ENCODE results near the gene AHCYL2. TPM values are rescaled to one million over a fixed set of nuclear protein-coding genes. Genes with fewer than 3 reads are reported as not detected.

AHCYL2 gene
- total RNA-seq, 2 donors from 2014 or later, result 13.4 to 16.6 TPM

DNA sequence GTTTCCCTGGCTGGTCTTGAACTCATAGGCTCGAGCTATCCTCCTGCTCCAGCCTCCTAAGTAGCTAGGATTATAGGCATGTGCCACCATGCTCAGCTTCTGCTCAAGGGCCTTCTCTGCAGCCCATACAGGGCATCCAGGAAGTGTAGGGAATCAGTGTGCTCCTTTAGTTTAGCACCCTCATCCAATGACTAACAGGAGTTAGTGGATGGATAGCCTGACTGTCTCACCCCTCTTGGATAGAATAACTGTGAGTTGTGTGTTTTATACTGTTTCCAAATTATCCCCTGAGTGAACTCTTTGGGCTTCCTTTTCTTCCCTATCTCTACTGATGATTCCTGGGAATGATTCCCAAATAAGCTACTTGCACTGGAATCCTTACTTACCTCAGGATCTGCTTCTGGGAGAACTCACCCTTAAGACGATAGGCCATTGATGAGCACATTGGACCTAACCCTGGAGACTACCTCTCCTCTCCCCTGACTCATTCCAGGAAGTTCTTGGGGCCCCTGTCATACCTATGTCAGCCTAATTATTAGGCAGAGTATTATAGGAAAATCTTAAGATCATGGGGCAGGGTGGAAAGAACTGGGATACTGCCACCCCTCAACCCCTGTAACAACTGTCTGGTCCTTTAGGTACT is 227.9 kb downstream of the AHCYL2 start:
- H3K27ac Mint-ChIP-seq, result no peak overlapping the region
- H3K4me1 Mint-ChIP-seq, result no peaks in the 10 kb centered on the region
- no peaks in the 10 kb centered on the region for H3K27me3 Mint-ChIP-seq
- ATAC-seq, result no peak
- no peak overlapping the region for H3K4me3 Mint-ChIP-seq
- no peaks in the 10 kb centered on the region for H3K9me3 ChIP-seq (ENCODE audit: control insufficient read depth, low read length, poor library complexity, severe bottlenecking)
- no peaks in the 10 kb centered on the region for H3K36me3 Mint-ChIP-seq (ENCODE audit: low read depth)
- DNase-seq, result no peak

DNA sequence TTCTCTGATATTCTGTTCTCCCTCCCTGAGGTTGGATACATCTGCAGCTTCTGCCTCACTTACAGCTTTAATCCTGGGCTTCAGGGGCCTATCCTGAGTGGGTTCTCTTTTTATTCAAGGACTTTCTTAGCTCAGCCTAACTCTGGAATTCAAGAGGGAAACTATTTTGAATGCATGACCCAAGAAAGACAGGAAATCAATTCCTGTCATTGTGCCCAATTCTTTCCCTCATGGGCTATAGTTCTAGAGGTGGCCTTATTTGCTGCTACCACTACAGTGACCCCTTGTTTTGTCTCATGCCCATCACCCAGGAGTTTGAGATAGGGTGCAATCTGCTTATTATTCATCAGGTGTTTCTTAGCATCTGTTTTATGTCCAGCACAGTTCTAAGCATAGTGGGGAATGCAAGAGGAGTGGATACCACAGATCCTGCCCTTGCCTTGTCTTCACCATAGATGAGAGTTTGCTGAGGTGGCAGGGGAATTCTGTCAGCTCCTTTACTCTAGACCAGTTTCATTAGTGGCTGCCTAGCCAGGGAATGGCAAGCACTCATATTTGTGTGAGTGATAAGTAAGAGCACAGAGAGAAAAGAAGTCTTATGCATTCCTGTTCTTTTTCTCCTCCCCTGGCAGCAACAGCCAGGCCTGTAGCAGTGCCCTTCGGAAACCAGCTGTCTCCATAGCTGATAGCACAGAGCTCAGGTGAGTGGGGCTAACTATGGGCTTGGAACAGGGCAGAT is 228.8 kb downstream of the AHCYL2 start:
- H3K4me1 Mint-ChIP-seq, result no peaks in the 10 kb centered on the region
- H3K4me3 Mint-ChIP-seq, result no peak overlapping the region
- ATAC-seq, result no peak
- H3K36me3 Mint-ChIP-seq (ENCODE audit: low read depth), result no peaks in the 10 kb centered on the region
- H3K9me3 ChIP-seq (ENCODE audit: control insufficient read depth, low read length, poor library complexity, severe bottlenecking), result no peaks in the 10 kb centered on the region
- no peak overlapping the region for H3K27ac Mint-ChIP-seq
- DNase-seq, result no peak
- no peaks in the 10 kb centered on the region for H3K27me3 Mint-ChIP-seq

DNA sequence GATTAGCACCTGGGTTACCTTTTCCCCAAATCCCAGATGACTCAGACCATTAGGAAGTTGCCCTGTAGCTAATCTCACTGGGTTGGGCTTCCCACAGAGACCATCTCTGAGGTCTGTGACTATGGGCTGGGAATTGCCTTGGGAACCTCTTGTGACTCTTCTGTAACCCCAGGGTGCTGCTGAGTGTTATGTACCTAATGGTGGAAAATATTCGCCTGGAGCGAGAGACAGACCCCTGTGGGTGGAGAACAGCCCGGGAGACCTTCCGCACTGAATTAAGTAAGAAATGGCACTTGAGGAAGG is 229.4 kb downstream of the AHCYL2 start:
- ATAC-seq, result no peak
- Mint-ChIP-seq H3K4me1 (no peaks in the 10 kb centered on the region), H3K27ac (no peak overlapping the region), H3K4me3 (no peak overlapping the region), H3K27me3 (no peaks in the 10 kb centered on the region), H3K36me3 (ENCODE audit: low read depth) (no peaks in the 10 kb centered on the region)
- no peaks in the 10 kb centered on the region for H3K9me3 ChIP-seq (ENCODE audit: control insufficient read depth, low read length, poor library complexity, severe bottlenecking)
- DNase-seq, result no peak

DNA sequence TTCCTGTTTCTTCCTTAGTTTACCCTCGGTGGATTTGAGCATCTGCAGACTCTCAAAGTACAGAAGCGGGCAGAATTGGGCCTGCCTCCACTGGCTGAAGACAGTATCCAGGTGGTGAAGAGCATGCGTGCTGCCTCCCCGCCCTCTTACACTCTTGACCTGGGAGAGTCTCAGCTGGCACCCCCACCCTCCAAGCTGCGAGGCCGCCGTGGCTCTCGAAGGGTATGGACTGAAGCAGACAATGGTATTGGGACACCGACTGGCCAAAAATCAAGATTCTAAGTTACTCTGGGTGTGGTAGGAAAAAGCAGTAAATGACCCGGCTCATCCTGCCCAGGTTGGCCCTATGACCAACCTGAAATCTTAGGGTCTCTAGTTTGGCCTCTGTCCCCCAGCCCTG is 231.6 kb downstream of the AHCYL2 start:
- no peaks in the 10 kb centered on the region for H3K4me1 Mint-ChIP-seq
- H3K27me3 Mint-ChIP-seq, result no peaks in the 10 kb centered on the region
- no peak overlapping the region for H3K4me3 Mint-ChIP-seq
- DNase-seq (no peak), ATAC-seq (no peak)
- no peaks in the 10 kb centered on the region for H3K36me3 Mint-ChIP-seq (ENCODE audit: low read depth)
- H3K27ac Mint-ChIP-seq, result no peak overlapping the region
- H3K9me3 ChIP-seq (ENCODE audit: control insufficient read depth, low read length, poor library complexity, severe bottlenecking), result no peaks in the 10 kb centered on the region

DNA sequence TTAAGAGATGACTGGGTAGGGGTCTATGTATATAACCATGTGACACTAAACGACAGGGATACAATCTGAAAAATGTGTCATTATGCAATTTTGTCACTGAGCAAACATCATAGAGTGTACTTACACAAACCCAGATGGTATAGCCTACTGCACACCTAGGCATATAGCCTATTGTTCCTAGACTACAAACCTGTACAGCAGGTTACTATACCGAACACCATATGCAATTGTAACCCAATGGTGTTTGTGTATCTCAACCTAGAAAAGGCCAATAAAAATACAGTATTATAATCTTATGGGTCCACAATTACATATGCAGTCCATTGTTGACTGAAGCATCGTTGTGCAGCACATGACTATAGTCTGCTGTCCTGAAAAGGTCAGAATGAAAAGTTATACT is 232.3 kb downstream of the AHCYL2 start:
- DNase-seq, result no peak
- Mint-ChIP-seq H3K27ac (no peak overlapping the region), H3K4me1 (no peaks in the 10 kb centered on the region), H3K27me3 (no peaks in the 10 kb centered on the region), H3K36me3 (ENCODE audit: low read depth) (no peaks in the 10 kb centered on the region), H3K4me3 (no peak overlapping the region)
- ATAC-seq, result no peak
- H3K9me3 ChIP-seq (ENCODE audit: control insufficient read depth, low read length, poor library complexity, severe bottlenecking), result no peaks in the 10 kb centered on the region

DNA sequence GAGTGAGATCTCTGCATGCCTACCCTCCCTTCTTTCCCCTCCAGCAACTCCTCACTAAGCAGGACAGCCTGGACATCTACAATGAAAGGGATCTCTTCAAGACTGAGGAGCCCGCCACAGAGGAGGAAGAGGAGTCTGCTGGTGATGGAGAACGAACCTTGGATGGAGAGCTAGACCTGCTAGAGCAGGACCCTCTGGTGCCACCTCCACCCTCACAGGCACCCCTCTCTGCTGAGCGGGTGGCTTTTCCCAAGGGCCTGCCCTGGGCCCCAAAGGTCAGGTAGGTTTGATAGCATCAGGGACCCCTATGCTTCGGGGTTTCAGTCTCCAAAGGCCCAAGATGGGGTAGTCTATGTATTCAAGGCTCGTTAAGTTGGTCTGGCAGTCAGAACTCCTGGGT is 233.3 kb downstream of the AHCYL2 start:
- Mint-ChIP-seq H3K27me3 (no peaks in the 10 kb centered on the region), H3K4me1 (no peaks in the 10 kb centered on the region), H3K36me3 (ENCODE audit: low read depth) (no peaks in the 10 kb centered on the region), H3K4me3 (no peak overlapping the region), H3K27ac (no peak overlapping the region)
- DNase-seq (no peak), ATAC-seq (no peak)
- H3K9me3 ChIP-seq (ENCODE audit: control insufficient read depth, low read length, poor library complexity, severe bottlenecking), result no peaks in the 10 kb centered on the region

DNA sequence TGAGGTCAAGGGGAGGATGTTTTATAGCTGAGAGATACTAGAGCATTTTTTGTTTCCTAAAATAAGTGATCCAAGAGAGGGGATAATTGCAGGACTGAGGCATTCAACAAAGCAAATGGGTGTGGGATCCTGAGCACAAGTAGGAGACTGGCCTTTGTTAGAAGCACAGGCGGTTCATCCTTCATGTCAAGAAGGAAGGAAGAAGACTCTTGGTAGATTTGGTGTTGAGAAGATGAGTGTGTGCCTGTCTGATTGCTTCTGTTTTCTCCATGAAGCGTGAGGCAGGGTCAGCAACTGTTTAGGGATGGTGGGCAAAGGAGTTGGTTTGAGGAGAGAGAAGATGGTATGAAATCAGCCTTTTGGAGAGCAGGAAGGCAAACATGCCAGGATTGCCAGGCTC is 237.0 kb downstream of the AHCYL2 start:
- Mint-ChIP-seq H3K36me3 (ENCODE audit: low read depth) (no peaks in the 10 kb centered on the region), H3K4me1 (no peaks in the 10 kb centered on the region), H3K27ac (no peak overlapping the region), H3K4me3 (no peak overlapping the region), H3K27me3 (no peaks in the 10 kb centered on the region)
- ATAC-seq, result no peak
- no peaks in the 10 kb centered on the region for H3K9me3 ChIP-seq (ENCODE audit: control insufficient read depth, low read length, poor library complexity, severe bottlenecking)
- no peak for DNase-seq

DNA sequence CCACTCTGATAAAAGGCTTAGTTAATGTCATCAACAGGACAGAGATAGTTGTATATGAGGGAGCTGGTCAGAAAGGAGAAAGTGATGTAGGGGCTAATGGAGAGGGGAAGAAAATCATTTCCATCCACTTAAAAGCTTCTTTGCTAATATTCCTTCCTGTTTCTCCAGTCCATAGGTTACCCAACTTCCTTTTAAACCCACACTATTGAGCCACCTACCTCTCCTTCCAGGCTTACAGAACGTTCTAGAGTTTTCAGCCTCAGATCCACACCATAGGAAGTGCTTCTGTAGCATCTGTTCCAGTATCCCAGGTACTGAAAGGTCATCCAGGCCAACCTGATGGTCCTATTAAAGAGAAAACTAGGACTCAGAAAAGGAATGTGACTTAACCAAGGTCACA is 237.6 kb downstream of the AHCYL2 start:
- Mint-ChIP-seq H3K36me3 (ENCODE audit: low read depth) (no peaks in the 10 kb centered on the region), H3K4me3 (no peak overlapping the region), H3K27ac (no peak overlapping the region), H3K4me1 (no peaks in the 10 kb centered on the region), H3K27me3 (no peaks in the 10 kb centered on the region)
- DNase-seq (no peak), ATAC-seq (no peak)
- no peaks in the 10 kb centered on the region for H3K9me3 ChIP-seq (ENCODE audit: control insufficient read depth, low read length, poor library complexity, severe bottlenecking)

DNA sequence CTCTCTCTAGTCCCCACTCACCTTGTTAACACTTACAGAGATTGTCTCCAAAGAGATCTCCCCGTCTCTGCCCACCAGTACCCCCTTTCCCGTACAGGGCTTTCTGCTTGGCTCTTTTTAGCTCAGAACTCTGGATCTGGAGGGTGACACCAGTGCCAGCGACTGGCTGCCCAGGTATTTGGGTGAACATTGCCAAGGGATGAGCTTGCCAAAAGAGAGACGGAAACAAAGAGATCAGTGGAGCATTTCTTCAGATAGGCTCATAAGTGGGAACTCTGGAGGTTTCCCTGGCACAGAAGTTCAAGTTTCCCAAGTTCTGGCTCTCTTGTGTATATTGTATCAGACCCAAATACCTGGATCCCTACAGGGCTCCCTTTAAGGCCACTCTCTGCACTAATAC is 239.4 kb downstream of the AHCYL2 start:
- no peak for DNase-seq
- H3K9me3 ChIP-seq (ENCODE audit: control insufficient read depth, low read length, poor library complexity, severe bottlenecking), result no peaks in the 10 kb centered on the region
- no peaks in the 10 kb centered on the region for H3K27me3 Mint-ChIP-seq
- no peak for ATAC-seq
- no peaks in the 10 kb centered on the region for H3K36me3 Mint-ChIP-seq (ENCODE audit: low read depth)
- no peak overlapping the region for H3K27ac Mint-ChIP-seq
- H3K4me3 Mint-ChIP-seq, result no peak overlapping the region
- no peaks in the 10 kb centered on the region for H3K4me1 Mint-ChIP-seq

DNA sequence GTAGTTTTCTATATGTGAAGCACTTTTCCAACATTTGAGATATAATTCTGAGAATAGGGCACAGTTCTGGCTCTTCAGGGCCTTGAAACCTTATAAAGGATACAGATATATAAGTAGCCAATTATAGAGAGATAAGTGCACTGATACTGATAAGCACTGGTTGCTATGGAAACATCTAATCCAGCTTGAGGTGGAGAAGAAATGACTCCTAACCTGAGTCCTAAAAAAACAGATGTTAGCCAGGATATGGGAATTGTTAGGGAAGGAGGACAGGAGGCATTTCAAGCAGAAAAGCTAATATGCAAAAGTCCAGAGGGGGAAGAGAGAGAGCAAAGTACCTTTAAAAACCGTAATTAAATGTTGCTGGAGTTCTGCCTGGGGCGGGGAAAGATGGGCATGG is 240.2 kb downstream of the AHCYL2 start:
- DNase-seq, result no peak
- ATAC-seq, result no peak
- H3K27ac Mint-ChIP-seq, result no peak overlapping the region
- no peaks in the 10 kb centered on the region for H3K27me3 Mint-ChIP-seq
- no peaks in the 10 kb centered on the region for H3K9me3 ChIP-seq (ENCODE audit: control insufficient read depth, low read length, poor library complexity, severe bottlenecking)
- H3K4me3 Mint-ChIP-seq, result no peak overlapping the region
- H3K4me1 Mint-ChIP-seq, result no peaks in the 10 kb centered on the region
- no peaks in the 10 kb centered on the region for H3K36me3 Mint-ChIP-seq (ENCODE audit: low read depth)

DNA sequence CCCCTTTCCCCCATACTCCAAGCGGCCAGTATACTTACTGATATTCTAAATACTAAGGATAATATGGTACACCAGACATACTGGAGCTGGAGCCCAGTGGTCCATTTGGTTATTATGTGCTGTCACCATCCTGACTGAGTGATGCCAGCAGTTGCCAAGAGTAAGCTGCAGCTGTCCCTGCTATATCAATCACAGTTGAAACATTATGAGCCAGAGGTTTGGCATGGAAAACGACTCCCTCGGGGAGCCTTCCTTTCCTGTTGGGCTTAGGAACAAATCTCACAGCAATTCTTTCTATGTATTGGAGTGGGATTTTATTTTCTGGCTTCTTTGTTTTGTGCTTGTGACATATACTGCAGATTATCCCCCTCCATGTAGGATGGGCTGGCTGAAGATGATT is 242.0 kb downstream of the AHCYL2 start:
- no peaks in the 10 kb centered on the region for H3K36me3 Mint-ChIP-seq (ENCODE audit: low read depth)
- H3K9me3 ChIP-seq (ENCODE audit: control insufficient read depth, low read length, poor library complexity, severe bottlenecking), result no peaks in the 10 kb centered on the region
- H3K27me3 Mint-ChIP-seq, result no peaks in the 10 kb centered on the region
- H3K4me1 Mint-ChIP-seq, result no peaks in the 10 kb centered on the region
- no peak for DNase-seq
- no peak overlapping the region for H3K4me3 Mint-ChIP-seq
- no peak for ATAC-seq
- H3K27ac Mint-ChIP-seq, result no peak overlapping the region

DNA sequence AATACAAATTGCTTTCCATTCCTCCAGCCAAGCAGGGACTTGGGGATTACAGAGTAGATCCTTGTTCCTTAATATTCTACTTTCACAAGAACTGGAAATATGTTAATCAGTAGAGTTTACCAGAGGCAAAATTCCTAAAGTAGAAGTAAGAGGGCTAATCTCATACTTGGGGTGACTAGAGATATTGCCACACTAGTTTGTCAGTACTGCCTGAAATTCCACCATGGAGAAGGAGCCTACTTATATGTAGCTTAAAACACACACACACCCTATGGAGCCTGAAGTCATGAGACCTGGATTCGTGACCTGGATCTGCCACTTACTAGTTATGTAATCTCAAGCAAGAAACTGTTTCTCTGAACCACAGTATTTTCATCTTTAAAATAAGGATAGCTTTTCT is 243.3 kb downstream of the AHCYL2 start:
- no peak overlapping the region for H3K27ac Mint-ChIP-seq
- H3K27me3 Mint-ChIP-seq, result no peaks in the 10 kb centered on the region
- DNase-seq (no peak), ATAC-seq (no peak)
- H3K4me1 Mint-ChIP-seq, result no peaks in the 10 kb centered on the region
- no peak overlapping the region for H3K4me3 Mint-ChIP-seq
- no peaks in the 10 kb centered on the region for H3K36me3 Mint-ChIP-seq (ENCODE audit: low read depth)
- H3K9me3 ChIP-seq (ENCODE audit: control insufficient read depth, low read length, poor library complexity, severe bottlenecking), result no peaks in the 10 kb centered on the region

DNA sequence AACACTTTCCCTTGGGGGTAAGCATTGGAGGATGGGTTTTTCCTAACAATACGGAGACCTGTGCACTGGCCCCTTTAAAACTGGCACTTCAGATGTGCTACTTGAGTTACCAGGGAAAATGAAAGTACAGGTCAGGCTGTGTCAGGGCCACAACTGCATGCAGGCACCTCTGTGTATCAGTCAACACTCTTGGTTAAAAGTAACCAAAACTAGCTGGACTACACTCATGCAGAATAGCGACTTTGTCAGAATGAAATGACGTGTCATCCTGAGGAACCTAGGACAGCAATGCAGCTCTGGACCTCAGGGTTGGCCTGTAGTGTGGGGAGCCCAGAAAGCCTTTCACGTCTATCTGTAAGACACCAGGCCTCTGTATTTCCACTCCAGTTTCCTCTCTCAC is 243.7 kb downstream of the AHCYL2 start:
- no peak overlapping the region for H3K27ac Mint-ChIP-seq
- H3K36me3 Mint-ChIP-seq (ENCODE audit: low read depth), result no peaks in the 10 kb centered on the region
- H3K4me3 Mint-ChIP-seq, result no peak overlapping the region
- ATAC-seq, result no peak
- H3K9me3 ChIP-seq (ENCODE audit: control insufficient read depth, low read length, poor library complexity, severe bottlenecking), result no peaks in the 10 kb centered on the region
- DNase-seq, result no peak
- H3K27me3 Mint-ChIP-seq, result no peaks in the 10 kb centered on the region
- no peaks in the 10 kb centered on the region for H3K4me1 Mint-ChIP-seq

DNA sequence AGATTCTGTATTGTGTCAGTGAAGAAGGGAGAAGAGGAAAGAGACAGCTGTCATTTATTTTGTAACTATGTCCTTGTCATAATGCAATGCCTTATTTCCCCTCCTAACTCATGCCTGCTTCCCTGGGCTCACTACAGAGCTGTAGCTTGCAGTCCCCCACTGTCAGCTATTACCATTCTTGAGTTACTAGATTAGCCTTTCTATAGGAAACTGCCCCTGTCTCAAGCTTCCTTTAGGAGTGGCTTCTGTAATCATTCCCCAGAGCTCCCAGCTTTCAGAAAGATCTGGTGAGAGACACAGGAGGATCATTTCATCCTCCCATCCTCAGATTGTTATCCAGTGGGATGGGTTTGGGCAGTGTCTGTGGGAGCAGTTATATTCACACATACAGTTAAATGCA is 245.1 kb downstream of the AHCYL2 start:
- no peaks in the 10 kb centered on the region for H3K36me3 Mint-ChIP-seq (ENCODE audit: low read depth)
- no peak for DNase-seq
- no peak overlapping the region for H3K27ac Mint-ChIP-seq
- H3K9me3 ChIP-seq (ENCODE audit: control insufficient read depth, low read length, poor library complexity, severe bottlenecking), result no peaks in the 10 kb centered on the region
- no peaks in the 10 kb centered on the region for H3K4me1 Mint-ChIP-seq
- ATAC-seq, result no peak
- no peaks in the 10 kb centered on the region for H3K27me3 Mint-ChIP-seq
- H3K4me3 Mint-ChIP-seq, result no peak overlapping the region
